ENCODE measurements around the gene SPARC. TPM values are rescaled to one million over a fixed set of nuclear protein-coding genes. Genes with fewer than 3 reads are reported as not detected.
"Not testable (repeated sequence)": the region's sequence is repeated elsewhere in the genome, so short reads cannot be mapped to it uniquely, and the experiment has no call there.

The SPARC gene
- total RNA-seq, 6 donors from 2014 or later = 234 to 1,553 (median 581) TPM

DNA sequence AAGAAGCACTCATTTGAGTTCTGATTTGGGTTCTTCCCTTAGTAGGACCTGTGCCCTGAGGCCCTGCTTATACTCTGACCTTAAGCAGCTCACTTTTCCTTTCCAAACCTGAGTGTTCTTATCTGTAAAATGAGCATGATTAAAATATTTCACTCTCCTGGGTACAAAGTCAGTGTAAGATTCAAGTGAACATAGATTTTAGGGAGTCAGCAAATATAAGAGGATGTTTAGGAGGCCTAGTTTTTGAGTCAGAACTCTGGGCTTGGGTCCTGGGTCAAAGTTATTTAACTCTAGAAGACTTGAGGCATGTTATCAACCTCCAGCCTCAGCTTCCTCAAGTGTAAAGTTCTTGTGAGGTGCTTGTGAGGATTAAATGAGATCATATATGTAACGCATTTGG, 8.7 kb upstream of the SPARC start:
- Histone ChIP-seq H3K4me1 (peaks cover 0 to 3% (median 0%) of the 10 kb centered on the region in 4 donors), H3K4me3 (no peak overlapping the region), H3K27ac (no peak overlapping the region), H3K36me3 (no peaks in the 10 kb centered on the region), H3K27me3 (no peaks in the 10 kb centered on the region), H3K9me3 (no peaks in the 10 kb centered on the region)
- DNase-seq (no peak), ATAC-seq (ENCODE audit: low FRiP score in 2 of 2) (no peak)
- TF ChIP-seq POLR2AphosphoS5 (IDR thresholded peaks at IDR 0.05) = no peak
- no peak for TF ChIP-seq EP300 (IDR thresholded peaks at IDR 0.05)
- TF ChIP-seq, protein P1, sequence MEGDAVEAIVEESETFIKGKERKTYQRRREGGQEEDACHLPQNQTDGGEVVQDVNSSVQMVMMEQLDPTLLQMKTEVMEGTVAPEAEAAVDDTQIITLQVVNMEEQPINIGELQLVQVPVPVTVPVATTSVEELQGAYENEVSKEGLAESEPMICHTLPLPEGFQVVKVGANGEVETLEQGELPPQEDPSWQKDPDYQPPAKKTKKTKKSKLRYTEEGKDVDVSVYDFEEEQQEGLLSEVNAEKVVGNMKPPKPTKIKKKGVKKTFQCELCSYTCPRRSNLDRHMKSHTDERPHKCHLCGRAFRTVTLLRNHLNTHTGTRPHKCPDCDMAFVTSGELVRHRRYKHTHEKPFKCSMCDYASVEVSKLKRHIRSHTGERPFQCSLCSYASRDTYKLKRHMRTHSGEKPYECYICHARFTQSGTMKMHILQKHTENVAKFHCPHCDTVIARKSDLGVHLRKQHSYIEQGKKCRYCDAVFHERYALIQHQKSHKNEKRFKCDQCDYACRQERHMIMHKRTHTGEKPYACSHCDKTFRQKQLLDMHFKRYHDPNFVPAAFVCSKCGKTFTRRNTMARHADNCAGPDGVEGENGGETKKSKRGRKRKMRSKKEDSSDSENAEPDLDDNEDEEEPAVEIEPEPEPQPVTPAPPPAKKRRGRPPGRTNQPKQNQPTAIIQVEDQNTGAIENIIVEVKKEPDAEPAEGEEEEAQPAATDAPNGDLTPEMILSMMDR (IDR thresholded peaks at IDR 0.05) = no peak
- no peak for TF ChIP-seq POLR2A (IDR thresholded peaks at IDR 0.05)
- WGBS, 2 donors = 79 to 100% methylated on average over 1 of the region's 1 CpG

DNA sequence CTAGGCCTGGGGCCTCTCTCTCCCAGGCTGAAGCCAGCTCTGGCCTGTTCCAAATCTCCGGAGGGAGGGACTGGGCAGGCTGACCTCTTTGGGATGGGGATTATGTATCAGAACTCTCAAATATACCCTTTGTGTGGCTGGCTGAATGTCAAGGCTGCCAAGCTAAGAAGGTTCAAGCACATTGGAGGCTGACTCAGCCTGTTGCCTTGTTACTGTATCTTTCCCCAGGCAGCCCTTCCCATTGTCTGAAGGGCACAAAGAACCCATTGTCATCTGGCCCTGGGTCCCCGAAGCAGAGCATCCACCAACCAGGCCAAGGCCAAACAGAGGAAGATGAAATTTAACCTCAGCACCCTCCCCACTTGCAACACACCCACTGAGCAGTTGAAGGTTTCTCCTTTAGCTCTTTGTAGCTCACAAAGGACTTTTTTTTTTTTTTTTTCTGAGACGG, 7.3 kb upstream of the SPARC start:
- 89 to 91% methylated on average over 3 of the region's 3 CpGs for WGBS, 2 donors
- Histone ChIP-seq H3K36me3 (no peaks in the 10 kb centered on the region), H3K9me3 (no peaks in the 10 kb centered on the region), H3K27ac (no peak overlapping the region), H3K4me3 (no peak overlapping the region), H3K27me3 (no peaks in the 10 kb centered on the region), H3K4me1 (peaks cover 0 to 3% (median 0%) of the 10 kb centered on the region in 4 donors)
- TF ChIP-seq EP300 (IDR thresholded peaks at IDR 0.05) (no peak), POLR2A (IDR thresholded peaks at IDR 0.05) (no peak), POLR2AphosphoS5 (IDR thresholded peaks at IDR 0.05) (no peak)
- TF ChIP-seq, protein P1 (IDR thresholded peaks at IDR 0.05) = no peak
- no peak for DNase-seq
- no peak for ATAC-seq (ENCODE audit: low FRiP score in 2 of 2)

DNA sequence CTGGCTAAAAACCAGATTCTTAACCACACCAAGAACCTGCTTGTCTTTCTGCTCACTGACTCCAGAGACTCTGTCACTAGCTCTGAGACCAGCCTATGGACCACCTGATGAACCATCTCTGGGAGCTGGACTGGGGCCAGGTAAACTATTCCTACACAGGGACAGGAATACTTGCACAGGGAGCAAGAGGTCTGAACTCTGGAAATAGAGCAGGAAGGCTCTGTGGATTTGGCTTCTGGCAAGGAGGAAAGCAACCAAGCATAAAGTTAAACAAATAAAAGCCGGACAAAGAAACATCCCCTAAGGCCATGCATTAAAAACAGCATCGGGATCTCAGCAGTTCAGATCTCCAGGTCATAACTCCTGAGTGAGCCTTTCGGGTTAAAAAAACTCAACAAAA, 5.6 kb upstream of the SPARC start:
- 67 to 74% methylated on average over 3 of the region's 3 CpGs for WGBS, 2 donors
- Histone ChIP-seq H3K4me3 (no peak overlapping the region), H3K9me3 (no peaks in the 10 kb centered on the region), H3K27me3 (no peaks in the 10 kb centered on the region), H3K27ac (no peak overlapping the region), H3K36me3 (no peaks in the 10 kb centered on the region), H3K4me1 (peaks cover 0 to 6% (median 2%) of the 10 kb centered on the region in 4 donors)
- TF ChIP-seq, protein P1 (IDR thresholded peaks at IDR 0.05) = no peak
- TF ChIP-seq EP300 (IDR thresholded peaks at IDR 0.05) = no peak
- no peak for TF ChIP-seq POLR2AphosphoS5 (IDR thresholded peaks at IDR 0.05)
- TF ChIP-seq POLR2A (IDR thresholded peaks at IDR 0.05) = no peak
- ATAC-seq (ENCODE audit: low FRiP score in 2 of 2) = no peak
- DNase-seq = no peak

- TF ChIP-seq POLR2AphosphoS5 (IDR thresholded peaks at IDR 0.05) (no peak), POLR2A (IDR thresholded peaks at IDR 0.05) (no peak), EP300 (IDR thresholded peaks at IDR 0.05) (no peak)
- TF ChIP-seq, protein P1 (IDR thresholded peaks at IDR 0.05) = no peak
- WGBS, 2 donors = 90 to 97% methylated on average over 3 of the region's 3 CpGs
Measured at GRCh38 chr5:151691706-151692105, 5.0 kb upstream of the SPARC start.

GRCh38 chr5:151689591-151689990, 2.9 kb upstream of the SPARC start:
- not testable (repeated sequence) for H3K9me3 ChIP-seq; H3K36me3 ChIP-seq; H3K27ac ChIP-seq; DNase-seq; H3K4me3 ChIP-seq; ATAC-seq (ENCODE audit: low FRiP score in 2 of 2); H3K27me3 ChIP-seq
- H3K4me1 ChIP-seq = peaks cover 9 to 17% (median 10%) of the 10 kb centered on the region in 4 donors
- WGBS, 2 donors = 91 to 96% methylated on average over 6 to 8 of the region's 8 CpGs

More at GRCh38 chr5:151691706-151692105, 5.0 kb upstream of the SPARC start:
- Histone ChIP-seq H3K36me3 (no peaks in the 10 kb centered on the region), H3K4me3 (no peak overlapping the region), H3K27me3 (no peaks in the 10 kb centered on the region), H3K9me3 (no peaks in the 10 kb centered on the region), H3K27ac (no peak overlapping the region), H3K4me1 (peaks cover 6 to 9% (median 8%) of the 10 kb centered on the region in 4 donors)
- ATAC-seq (ENCODE audit: low FRiP score in 2 of 2) (no peak), DNase-seq (no peak)
